ENCODE data around the gene CCDC12. TPM values are rescaled to one million over a fixed set of nuclear protein-coding genes. Genes with fewer than 3 reads are reported as not detected.

Gene CCDC12
- total RNA-seq, 1 experiment from 2014 or later, result 46.5 TPM

- TF ChIP-seq EZH2 (IDR thresholded peaks at IDR 0.05) (no peak), ELF1 (IDR thresholded peaks at IDR 0.05; ENCODE audit: borderline replicate concordance, low read depth) (no peak), JUND (IDR thresholded peaks at IDR 0.05) (peak; percentile 90), ZNF274 (IDR thresholded peaks at IDR 0.05; ENCODE audit: low read depth, low read length) (no peak), CTCF (IDR thresholded peaks at IDR 0.05 in 2 of 3, conservative IDR thresholded peaks at IDR 0.05 in 1 of 3; ENCODE audit: borderline replicate concordance in 1 of 3, insufficient read depth in 1 of 3, low read depth in 2 of 3, low read length in 2 of 3) (peak in 2 of 3 experiments; percentile 60 to 71; a peak in 4 of 6 replicates), EZH2phosphoT487 (IDR thresholded peaks at IDR 0.05; ENCODE audit: borderline replicate concordance) (no peak), FOSL1 (IDR thresholded peaks at IDR 0.05; ENCODE audit: low read depth) (peak; percentile 80), CEBPB (IDR thresholded peaks at IDR 0.05; ENCODE audit: low read depth) (no peak), CBX3 (IDR thresholded peaks at IDR 0.05; ENCODE audit: low read depth) (peak; percentile 74; the same call in 1 of the 2 replicates), SP1 (IDR thresholded peaks at IDR 0.05; ENCODE audit: low read depth) (peak; percentile 34), RAD21 (IDR thresholded peaks at IDR 0.05; ENCODE audit: low read depth) (peak; percentile 39), TCF7L2 (IDR thresholded peaks at IDR 0.05; ENCODE audit: borderline replicate concordance, extremely low read depth, insufficient read depth, insufficient read length) (no peak), POLR2A (IDR thresholded peaks at IDR 0.05; ENCODE audit: borderline replicate concordance, extremely low read depth, insufficient read depth, insufficient read length) (no peak), YY1 (IDR thresholded peaks at IDR 0.05; ENCODE audit: extremely low read depth, insufficient replicate concordance, low read depth, low read length) (no peak)
- TF ChIP-seq, protein P1, sequence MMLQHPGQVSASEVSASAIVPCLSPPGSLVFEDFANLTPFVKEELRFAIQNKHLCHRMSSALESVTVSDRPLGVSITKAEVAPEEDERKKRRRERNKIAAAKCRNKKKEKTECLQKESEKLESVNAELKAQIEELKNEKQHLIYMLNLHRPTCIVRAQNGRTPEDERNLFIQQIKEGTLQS (IDR thresholded peaks at IDR 0.05), result no peak; the same call in 1 of the 2 replicates
- DNase-seq (ENCODE audit: low read depth, low spot score), result peak; percentile 65
- intact Hi-C loops (cut with micrococcal nuclease), result loop anchor here (5.0 kb wide), 1 partner anchor 42 kb away; the partner anchor contains the start of genes CCDC12 and NBEAL2
- peak overlapping the region; percentile 56 for H3K4me2 ChIP-seq (ENCODE audit: low read length)
- peak overlapping the region; percentile 41 for H3K9ac ChIP-seq (ENCODE audit: low read length)
- POLR2A ChIA-PET, result interaction anchor here (0.6 to 1.2 kb wide), 2 partner anchors 12 to 445 kb away, joined by 3 to 4 read pairs; partner anchors contain the start of gene PTPN23
- H3K9me3 ChIP-seq (ENCODE audit: control insufficient read depth in 1 of 2, insufficient read depth in 1 of 2, low read depth in 1 of 2, low read length in 2 of 2), result no peaks in the 10 kb centered on the region
- H3K4me3 ChIP-seq (replicated peaks in 1 of 2; ENCODE audit: low read depth in 1 of 2, low read length in 2 of 2), result peak overlapping the region in 1 of 2 experiments; percentile 28; a peak in 2 of 4 replicates
- no peaks in the 10 kb centered on the region for H3K27me3 ChIP-seq (ENCODE audit: insufficient read depth, low read length)
- H3K36me3 ChIP-seq (ENCODE audit: control insufficient read depth in 1 of 2, insufficient read depth in 2 of 2, low read length in 2 of 2), result peaks cover 5 to 22% of the 10 kb centered on the region in 2 experiments; a peak in 2 of 4 replicates
- H3K4me1 ChIP-seq (ENCODE audit: control insufficient read depth in 1 of 2, insufficient read depth in 2 of 2, low read length in 2 of 2), result peaks cover 58 to 78% of the 10 kb centered on the region in 2 experiments
- CTCF ChIA-PET, result interaction anchor here (0.6 to 3.5 kb wide), 10 partner anchors 9 to 63 kb away, joined by 3 to 16 read pairs (median 5); partner anchors contain the start of genes CCDC12 and NBEAL2
- H3K9me2 ChIP-seq (ENCODE audit: insufficient read depth), result no peaks in the 10 kb centered on the region
- RAD21 ChIA-PET (ENCODE audit: low non-redundant PET in 1 of 2, low total read pairs in 2 of 2, uncharacterized antibody in 2 of 2, unreplicated experiment in 2 of 2), result interaction anchor here in 1 of 2 experiments (0.6 to 1.0 kb wide), 2 partner anchors 41 to 331 kb away, joined by 3 read pairs; partner anchors contain the start of gene CCDC12
- H3K27ac ChIP-seq (ENCODE audit: low read depth, low read length), result peak overlapping the region; percentile 53
- no TSS peak for BruUV-seq (replicated peaks)
- peak; percentile 94 for ATAC-seq
- H2AFZ ChIP-seq (ENCODE audit: low read depth, low read length, poor library complexity, severe bottlenecking), result no peak overlapping the region
- H3K79me2 ChIP-seq (ENCODE audit: insufficient read depth, low read length), result peaks cover 97% of the 10 kb centered on the region
- peaks cover 7% of the 10 kb centered on the region; the same call in 1 of the 2 replicates for H4K20me1 ChIP-seq (ENCODE audit: insufficient read depth)
These were observed 41.2 kb downstream of the CCDC12 start for GRCh38 chr3:46935168-46935858.
